Measurements from ENCODE around the gene TRPM3.

Gene TRPM3

DNA sequence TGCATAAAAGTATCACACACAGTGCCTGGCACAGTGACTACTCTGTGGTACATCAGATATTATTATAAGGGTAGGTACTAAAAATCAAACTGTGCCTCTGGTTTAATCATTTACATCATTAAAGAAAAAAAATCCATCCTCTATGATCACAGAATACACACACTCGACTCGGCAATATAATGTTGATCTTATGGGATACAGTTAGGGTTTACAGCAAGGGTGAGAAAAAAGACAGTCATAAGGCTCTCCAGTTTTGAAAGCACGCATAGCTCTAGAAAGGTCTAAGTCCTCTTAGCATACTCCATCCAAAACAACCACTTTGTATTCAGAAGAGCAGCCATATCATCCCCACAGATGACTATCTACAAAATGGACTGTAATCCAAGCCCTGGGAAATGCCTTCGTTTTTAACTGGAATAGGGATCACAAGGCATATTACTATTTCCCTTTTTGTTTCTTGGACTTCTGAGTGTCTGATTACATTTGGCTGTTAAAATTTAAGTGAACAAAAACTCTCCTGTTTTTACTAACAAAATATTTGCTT, 26.6 kb downstream of the TRPM3 start:
- no peak for TF ChIP-seq MYC (IDR thresholded peaks at IDR 0.05; ENCODE audit: low read depth, low read length)
- TF ChIP-seq, protein P1, sequence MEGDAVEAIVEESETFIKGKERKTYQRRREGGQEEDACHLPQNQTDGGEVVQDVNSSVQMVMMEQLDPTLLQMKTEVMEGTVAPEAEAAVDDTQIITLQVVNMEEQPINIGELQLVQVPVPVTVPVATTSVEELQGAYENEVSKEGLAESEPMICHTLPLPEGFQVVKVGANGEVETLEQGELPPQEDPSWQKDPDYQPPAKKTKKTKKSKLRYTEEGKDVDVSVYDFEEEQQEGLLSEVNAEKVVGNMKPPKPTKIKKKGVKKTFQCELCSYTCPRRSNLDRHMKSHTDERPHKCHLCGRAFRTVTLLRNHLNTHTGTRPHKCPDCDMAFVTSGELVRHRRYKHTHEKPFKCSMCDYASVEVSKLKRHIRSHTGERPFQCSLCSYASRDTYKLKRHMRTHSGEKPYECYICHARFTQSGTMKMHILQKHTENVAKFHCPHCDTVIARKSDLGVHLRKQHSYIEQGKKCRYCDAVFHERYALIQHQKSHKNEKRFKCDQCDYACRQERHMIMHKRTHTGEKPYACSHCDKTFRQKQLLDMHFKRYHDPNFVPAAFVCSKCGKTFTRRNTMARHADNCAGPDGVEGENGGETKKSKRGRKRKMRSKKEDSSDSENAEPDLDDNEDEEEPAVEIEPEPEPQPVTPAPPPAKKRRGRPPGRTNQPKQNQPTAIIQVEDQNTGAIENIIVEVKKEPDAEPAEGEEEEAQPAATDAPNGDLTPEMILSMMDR (IDR thresholded peaks at IDR 0.05; ENCODE audit: low read depth, low read length) = no peak
- TF ChIP-seq, protein P2, sequence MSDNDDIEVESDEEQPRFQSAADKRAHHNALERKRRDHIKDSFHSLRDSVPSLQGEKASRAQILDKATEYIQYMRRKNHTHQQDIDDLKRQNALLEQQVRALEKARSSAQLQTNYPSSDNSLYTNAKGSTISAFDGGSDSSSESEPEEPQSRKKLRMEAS (IDR thresholded peaks at IDR 0.05; ENCODE audit: low read depth, low read length) = no peak
- no peak overlapping the region for H3K4me3 ChIP-seq (ENCODE audit: low read depth, low read length)
- DNase-seq (ENCODE audit: low read depth) = no peak

GRCh38 chr9:71090896-71091295, 30.5 kb downstream of the TRPM3 start:
- no peak for DNase-seq (ENCODE audit: low read depth)
- TF ChIP-seq, protein P1 (IDR thresholded peaks at IDR 0.05; ENCODE audit: low read depth, low read length) = no peak
- TF ChIP-seq POLR2A (IDR thresholded peaks at IDR 0.05; ENCODE audit: extremely low read depth, insufficient read length) = no peak
- TF ChIP-seq, protein P2 (IDR thresholded peaks at IDR 0.05; ENCODE audit: low read depth, low read length) = no peak
- no peak overlapping the region for H3K4me3 ChIP-seq (ENCODE audit: low read depth, low read length)

DNA sequence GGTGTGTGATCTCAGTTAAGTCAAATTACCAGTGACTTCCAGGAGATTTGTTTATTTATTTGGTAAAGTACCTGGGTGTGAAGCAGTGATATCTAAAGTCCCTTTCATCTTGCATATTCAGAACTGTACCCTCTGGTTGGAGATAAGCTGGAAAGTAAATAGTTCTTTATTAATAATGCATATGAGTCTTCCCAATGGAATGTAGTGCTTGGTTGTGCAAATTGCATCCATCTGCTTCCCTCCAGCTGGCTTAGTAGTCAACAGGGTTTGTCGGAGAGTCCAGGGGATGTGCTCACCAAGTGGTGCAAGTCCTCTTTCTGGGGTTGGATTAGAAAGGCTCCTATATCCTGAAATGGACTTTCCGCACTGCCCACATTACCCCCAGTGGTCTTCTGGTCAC, 42.0 kb downstream of the TRPM3 start:
- no peak overlapping the region for H3K4me3 ChIP-seq (ENCODE audit: low read depth, low read length)
- no peak for DNase-seq (ENCODE audit: low read depth)
- TF ChIP-seq POLR2A (IDR thresholded peaks at IDR 0.05; ENCODE audit: extremely low read depth, insufficient read length) = no peak
- TF ChIP-seq, protein P2 (IDR thresholded peaks at IDR 0.05; ENCODE audit: low read depth, low read length) = no peak

GRCh38 chr9:71076096-71076495, 45.3 kb downstream of the TRPM3 start:
- H3K4me3 ChIP-seq (ENCODE audit: low read depth, low read length) = no peak overlapping the region
- no peak for DNase-seq (ENCODE audit: low read depth)
- TF ChIP-seq, protein P2 (IDR thresholded peaks at IDR 0.05; ENCODE audit: low read depth, low read length) = no peak
- no peak for TF ChIP-seq MYC (IDR thresholded peaks at IDR 0.05; ENCODE audit: low read depth, low read length)
- TF ChIP-seq, protein P1 (IDR thresholded peaks at IDR 0.05; ENCODE audit: low read depth, low read length) = no peak

DNA sequence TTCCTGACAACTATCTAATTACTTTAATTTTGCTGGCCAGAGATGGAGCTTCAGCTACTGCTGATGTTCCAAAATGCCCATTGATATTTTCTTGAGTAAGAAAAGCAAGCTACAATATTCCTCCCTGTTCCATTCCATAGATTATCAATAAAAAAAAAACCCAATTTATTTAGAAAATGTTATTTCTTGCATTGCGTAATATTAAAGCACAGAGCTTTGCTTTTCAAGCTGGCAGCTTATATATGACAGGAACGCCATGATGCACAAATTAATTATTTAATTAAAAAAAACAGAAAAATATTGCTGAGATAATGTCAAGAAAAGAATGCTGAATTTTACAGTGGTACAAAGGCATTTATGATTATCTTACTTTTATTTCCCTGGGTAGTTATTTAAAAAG, 47.9 kb downstream of the TRPM3 start:
- no peak overlapping the region for H3K4me3 ChIP-seq (ENCODE audit: low read depth, low read length)
- TF ChIP-seq, protein P1 (IDR thresholded peaks at IDR 0.05; ENCODE audit: low read depth, low read length) = no peak
- no peak for TF ChIP-seq POLR2A (IDR thresholded peaks at IDR 0.05; ENCODE audit: extremely low read depth, insufficient read length)
- TF ChIP-seq, protein P2 (IDR thresholded peaks at IDR 0.05; ENCODE audit: low read depth, low read length) = no peak
- TF ChIP-seq MYC (IDR thresholded peaks at IDR 0.05; ENCODE audit: low read depth, low read length) = no peak
- DNase-seq (ENCODE audit: low read depth) = no peak

DNA sequence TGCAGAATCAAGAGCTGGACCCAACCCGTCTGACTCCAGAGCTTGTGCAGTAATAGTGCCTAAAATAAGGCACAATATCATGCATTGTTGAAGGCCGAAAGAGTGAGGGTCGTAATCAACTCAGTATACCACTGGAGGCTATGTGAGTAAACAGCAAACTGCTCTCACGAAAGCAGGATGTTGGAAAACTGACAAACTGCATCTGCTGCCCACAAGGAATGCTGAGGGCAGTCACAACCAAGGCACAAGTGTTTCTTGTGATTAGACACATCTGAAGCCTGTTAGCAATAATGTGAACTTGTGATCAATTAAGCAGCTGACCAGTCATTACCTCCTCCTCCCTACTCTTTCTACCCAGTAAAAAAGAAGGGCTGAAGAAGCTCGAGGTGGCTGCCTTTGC, 48.8 kb downstream of the TRPM3 start:
- no peak overlapping the region for H3K4me3 ChIP-seq (ENCODE audit: low read depth, low read length)
- no peak for DNase-seq (ENCODE audit: low read depth)
- TF ChIP-seq POLR2A (IDR thresholded peaks at IDR 0.05; ENCODE audit: extremely low read depth, insufficient read length) (no peak), MYC (IDR thresholded peaks at IDR 0.05; ENCODE audit: low read depth, low read length) (no peak)
- TF ChIP-seq, protein P1 (IDR thresholded peaks at IDR 0.05; ENCODE audit: low read depth, low read length) = no peak
- TF ChIP-seq, protein P2 (IDR thresholded peaks at IDR 0.05; ENCODE audit: low read depth, low read length) = no peak
